NCI-H1694 (cell line): ENCODE data around the gene MRPL19.

Experiments used
- DNase-seq: peaks from one replicate; lab custom pipeline; 2025; lab: John Stamatoyannopoulos, UW

The MRPL19 gene

GRCh38 chr2:75616406-75616805 lies 30.2 kb upstream of the MRPL19 start:
- no peak for DNase-seq

GRCh38 chr2:75616933-75617332 lies 29.6 kb upstream of the MRPL19 start:
- no peak for DNase-seq

- no peak for DNase-seq
These were observed 26.4 kb upstream of the MRPL19 start for GRCh38 chr2:75619956-75620740.

GRCh38 chr2:75621228-75621627 lies 25.4 kb upstream of the MRPL19 start:
- no peak for DNase-seq

- DNase-seq = no peak
These were observed 24.1 kb upstream of the MRPL19 start for GRCh38 chr2:75622500-75622899.

- DNase-seq = no peak
These were observed 23.7 kb upstream of the MRPL19 start for GRCh38 chr2:75622929-75623328.

GRCh38 chr2:75627902-75628504 lies 18.6 kb upstream of the MRPL19 start:
- DNase-seq = peak; percentile 71

- DNase-seq = no peak
These were observed 14.4 kb upstream of the MRPL19 start for GRCh38 chr2:75632091-75632701.

GRCh38 chr2:75632813-75633212 lies 13.8 kb upstream of the MRPL19 start:
- no peak for DNase-seq

- DNase-seq = no peak
These were observed 13.0 kb upstream of the MRPL19 start for GRCh38 chr2:75633620-75634019.

- DNase-seq = no peak
These were observed 11.6 kb upstream of the MRPL19 start for GRCh38 chr2:75634945-75635344.

GRCh38 chr2:75637568-75637967 lies 9.0 kb upstream of the MRPL19 start:
- no peak for DNase-seq

GRCh38 chr2:75640621-75641121 lies 5.9 kb upstream of the MRPL19 start:
- DNase-seq = peak; percentile 60

- DNase-seq = no peak
These were observed 5.0 kb upstream of the MRPL19 start for GRCh38 chr2:75641587-75641986.

GRCh38 chr2:75643980-75644379 lies 2.6 kb upstream of the MRPL19 start:
- DNase-seq = no peak

- no peak for DNase-seq
These were observed 940 bp upstream of the MRPL19 start for GRCh38 chr2:75645643-75646042.

- DNase-seq = no peak
These were observed 447 bp upstream of the MRPL19 start for GRCh38 chr2:75646090-75646582.

GRCh38 chr2:75647771-75648170 lies 1.2 kb downstream of the MRPL19 start:
- DNase-seq = no peak

GRCh38 chr2:75654012-75654411 lies 7.4 kb downstream of the MRPL19 start:
- DNase-seq = no peak

- DNase-seq = no peak
These were observed 9.3 kb downstream of the MRPL19 start for GRCh38 chr2:75655861-75656260.

GRCh38 chr2:75656563-75656962 lies 10.0 kb downstream of the MRPL19 start:
- no peak for DNase-seq

GRCh38 chr2:75657798-75658197 lies 11.2 kb downstream of the MRPL19 start:
- DNase-seq = no peak

- no peak for DNase-seq
These were observed 20.3 kb downstream of the MRPL19 start for GRCh38 chr2:75666911-75667310.
